HG02759 (cell line): ENCODE measurements around the gene UNCX.
"Not testable (repeated sequence)": the region's sequence is repeated elsewhere in the genome, so short reads cannot be mapped to it uniquely, and the experiment has no call there.

ENCODE experiments used
- ATAC-seq: cut with Tn5 transposase; IDR thresholded peaks from one replicate; pipeline ENCODE4 v1.9.1; 2021; ENCODE audit warnings: mild to moderate bottlenecking, moderate library complexity; ENCODE audit not compliant: unreplicated experiment

The UNCX gene

DNA sequence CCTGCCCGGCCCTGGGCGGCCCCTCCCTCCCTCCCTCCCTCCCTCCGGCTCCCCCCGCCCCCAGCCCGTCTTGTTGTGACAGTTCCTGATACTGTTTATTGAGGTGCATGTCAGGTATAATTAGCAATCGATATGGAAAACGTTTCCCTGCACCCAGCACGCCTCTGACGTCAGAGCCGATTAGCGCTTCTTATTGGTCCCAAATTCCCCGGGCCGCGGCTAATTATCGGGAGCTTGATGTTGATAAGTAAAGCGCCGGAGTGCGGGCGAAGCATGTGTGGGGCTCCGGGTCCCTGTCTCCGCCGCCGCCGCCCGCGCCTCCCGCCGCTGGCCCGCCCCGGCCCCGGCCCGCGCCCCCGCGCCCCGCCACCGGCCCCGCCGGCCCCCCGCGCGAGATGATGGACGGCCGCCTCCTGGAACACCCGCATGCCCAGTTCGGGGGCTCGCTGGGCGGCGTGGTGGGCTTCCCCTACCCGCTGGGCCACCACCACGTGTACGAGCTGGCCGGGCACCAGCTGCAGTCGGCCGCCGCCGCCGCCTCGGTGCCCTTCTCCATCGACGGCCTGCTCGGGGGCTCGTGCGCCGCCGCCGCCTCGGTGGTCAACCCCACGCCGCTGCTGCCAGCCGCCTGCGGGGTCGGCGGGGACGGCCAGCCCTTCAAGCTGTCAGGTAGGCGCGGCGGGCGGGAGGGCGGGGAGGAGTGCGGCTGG, at the start of gene UNCX:
Gene UNCX (plus strand): TSS at position 250 of the 710 bp plus-strand sequence. CDS start 146 bp downstream, at position 396.
- no peak for ATAC-seq

DNA sequence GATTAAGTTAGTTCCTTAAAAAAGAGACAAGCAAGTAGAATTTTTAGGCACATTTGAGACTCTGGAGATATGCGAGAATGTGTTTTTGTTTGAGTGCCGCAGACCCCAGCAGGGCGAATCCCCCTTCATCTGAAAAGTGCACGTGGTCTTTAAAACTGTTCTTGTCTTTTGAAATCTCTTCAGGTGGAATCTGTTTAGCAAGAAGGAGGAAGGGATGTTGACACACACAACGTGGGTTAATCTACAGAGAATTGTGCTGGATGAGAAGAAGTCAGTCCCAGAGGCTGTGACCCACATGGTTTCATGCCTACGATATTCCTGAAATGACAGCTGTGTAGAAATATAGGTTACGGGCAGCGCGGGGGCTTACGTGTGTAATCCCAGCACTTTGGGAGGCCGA, 45.5 kb upstream of the UNCX start:
- ATAC-seq = no peak

DNA sequence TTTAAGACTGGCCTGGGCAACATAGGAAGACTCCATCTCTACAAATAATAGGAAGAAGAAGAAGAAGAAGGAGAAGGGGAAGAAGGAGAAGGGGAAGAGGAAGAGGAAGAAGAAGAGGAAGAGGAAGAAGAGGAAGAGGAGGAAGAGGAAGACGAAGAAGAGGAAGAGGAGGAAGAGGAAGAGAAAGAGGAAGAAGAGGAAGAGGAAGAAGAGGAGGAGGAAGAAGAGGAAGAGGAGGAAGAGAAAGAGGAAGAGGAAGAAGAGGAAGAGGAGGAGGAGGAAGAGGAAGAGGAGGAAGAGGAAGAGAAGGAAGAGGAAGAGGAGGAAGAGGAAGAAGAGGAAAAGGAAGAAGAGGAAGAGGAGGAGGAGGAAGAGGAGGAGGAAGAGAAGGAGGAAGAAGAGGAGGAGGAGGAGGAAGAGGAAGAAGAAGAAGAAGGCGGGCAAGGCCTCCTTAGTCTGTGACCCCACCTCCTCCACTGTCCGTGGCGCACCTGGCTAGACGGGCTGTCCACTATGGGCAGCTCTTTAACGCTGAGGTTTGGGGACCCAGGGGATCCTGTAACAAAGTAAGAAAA, 43.9 kb upstream of the UNCX start:
- no peak for ATAC-seq

- ATAC-seq = no peak
Observed at GRCh38 chr7:1189986-1190772, 42.5 kb upstream of the UNCX start.

DNA sequence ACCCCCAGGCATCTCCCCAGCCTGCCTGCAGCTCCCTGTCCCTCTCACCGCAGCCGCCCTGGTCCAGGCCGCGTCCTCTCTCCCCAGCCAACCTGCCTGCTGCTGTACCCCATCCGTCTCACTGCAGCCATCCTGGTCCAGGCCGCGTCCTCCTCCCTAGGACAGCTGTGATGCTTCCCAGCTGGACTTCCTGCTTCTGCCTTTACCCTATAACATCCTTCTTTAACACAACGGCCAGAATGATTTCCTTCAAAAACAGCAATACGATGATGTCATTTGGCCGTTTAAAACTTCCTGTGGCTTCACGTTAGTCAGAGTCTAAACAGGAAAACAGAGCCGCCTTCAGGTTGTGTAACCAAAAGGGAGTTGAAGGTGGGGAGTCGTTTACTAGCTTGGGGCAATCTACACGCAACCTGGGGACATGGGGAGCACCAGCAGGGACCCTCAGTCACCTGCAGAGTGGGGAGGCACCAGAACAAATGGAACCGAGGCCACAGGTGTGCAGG, 40.4 kb upstream of the UNCX start:
- ATAC-seq = no peak

DNA sequence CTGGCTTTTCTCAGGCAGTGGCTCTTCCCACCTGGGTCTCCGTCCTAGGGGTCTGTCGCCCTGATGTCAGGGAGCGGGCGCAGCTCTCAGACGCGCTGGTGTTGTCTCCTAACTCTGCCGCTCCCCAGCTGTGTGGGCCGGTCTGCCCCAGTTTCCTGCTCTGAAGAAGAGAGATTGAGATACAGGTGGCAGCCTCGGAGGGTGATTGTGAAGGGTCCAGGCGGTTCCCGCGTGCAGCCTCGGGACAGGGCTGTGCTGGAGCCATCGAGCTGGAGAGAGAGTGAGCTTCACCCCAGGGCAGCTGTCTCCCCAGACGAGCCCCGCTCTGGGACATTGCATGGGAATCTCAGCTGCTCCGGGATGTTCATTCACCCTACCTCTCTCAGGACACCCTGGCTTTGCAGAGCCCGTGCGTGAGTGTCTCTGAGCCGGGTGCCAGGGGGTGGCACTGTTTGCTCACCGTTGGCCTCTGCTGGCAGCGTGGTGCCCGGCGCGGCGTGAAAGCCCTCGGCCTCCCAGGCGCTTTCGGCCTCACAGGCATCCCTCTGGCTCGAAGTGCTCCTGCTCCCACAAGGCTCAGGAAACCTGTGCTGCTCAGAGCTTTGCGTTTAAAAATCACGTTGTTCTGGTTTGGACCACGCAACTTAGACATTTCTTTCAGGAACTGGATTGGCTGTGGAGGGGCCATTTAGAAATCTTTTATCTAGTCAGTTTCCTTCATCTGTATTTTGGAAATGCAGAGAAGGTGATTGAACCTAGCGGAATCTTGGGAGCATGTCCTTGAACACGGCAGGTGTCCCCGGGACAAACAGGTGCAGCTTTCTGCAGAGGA, 38.9 kb upstream of the UNCX start:
- no peak for ATAC-seq

GRCh38 chr7:1196441-1196840, 36.2 kb upstream of the UNCX start:
- not testable (repeated sequence) for ATAC-seq

DNA sequence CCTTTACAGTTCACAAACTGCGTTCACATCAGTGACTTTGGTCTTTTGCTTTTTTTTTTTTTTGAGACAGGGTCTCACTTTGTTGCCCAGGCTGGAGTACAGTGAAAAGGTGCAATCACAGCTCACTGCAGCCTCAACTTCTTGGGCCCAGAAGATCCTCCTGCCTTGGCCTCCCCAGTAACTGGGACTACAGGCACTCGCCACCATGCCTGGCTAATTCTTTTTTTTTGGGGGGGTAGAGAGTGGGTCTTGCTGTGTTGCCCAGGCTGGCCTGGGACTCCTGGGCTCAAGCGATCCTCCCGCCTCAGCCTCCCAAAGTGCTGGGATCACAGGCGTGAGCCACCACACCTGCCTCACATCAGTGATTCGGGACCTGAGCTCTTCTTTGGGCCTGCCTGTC, 35.7 kb upstream of the UNCX start:
- ATAC-seq = no peak

DNA sequence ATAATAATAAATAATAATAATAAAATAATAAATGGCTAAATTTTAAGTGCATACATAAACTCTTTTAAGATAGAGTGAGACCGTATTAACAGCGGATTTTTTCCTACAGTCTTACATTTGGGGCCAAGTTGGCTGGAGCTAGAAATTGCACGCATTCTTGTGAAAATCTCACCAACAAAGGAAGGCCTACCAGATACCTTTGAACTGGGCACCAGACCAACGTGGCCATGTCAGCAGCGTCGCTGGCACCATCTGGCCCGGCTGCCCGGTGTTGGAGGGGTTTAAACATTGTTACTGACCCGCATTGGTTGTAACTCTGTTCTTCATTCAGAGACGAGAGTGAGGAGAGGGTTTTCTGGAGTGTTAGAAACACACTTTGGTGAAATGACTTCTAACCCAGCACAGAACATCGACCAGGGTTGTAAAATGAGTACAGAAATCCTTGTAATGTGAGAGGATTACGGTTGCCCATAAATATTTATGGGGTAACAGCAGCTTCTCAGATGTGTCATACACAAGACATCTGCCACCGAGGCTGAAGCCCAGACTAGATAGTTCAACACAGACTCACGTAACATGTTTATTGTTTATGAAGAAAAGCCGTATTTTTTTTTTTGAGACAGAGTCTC, 34.6 kb upstream of the UNCX start:
- ATAC-seq = no peak

GRCh38 chr7:1200045-1200444, 32.6 kb upstream of the UNCX start:
- no peak for ATAC-seq

- ATAC-seq = no peak
Observed at GRCh38 chr7:1201916-1202315, 30.8 kb upstream of the UNCX start.

- not testable (repeated sequence) for ATAC-seq
Observed at GRCh38 chr7:1202914-1203313, 29.8 kb upstream of the UNCX start.

- ATAC-seq = no peak
Observed at GRCh38 chr7:1204460-1205140, 28.1 kb upstream of the UNCX start.

GRCh38 chr7:1205742-1206141, 26.9 kb upstream of the UNCX start:
- not testable (repeated sequence) for ATAC-seq

- no peak for ATAC-seq
Observed at GRCh38 chr7:1209097-1209496, 23.6 kb upstream of the UNCX start.

DNA sequence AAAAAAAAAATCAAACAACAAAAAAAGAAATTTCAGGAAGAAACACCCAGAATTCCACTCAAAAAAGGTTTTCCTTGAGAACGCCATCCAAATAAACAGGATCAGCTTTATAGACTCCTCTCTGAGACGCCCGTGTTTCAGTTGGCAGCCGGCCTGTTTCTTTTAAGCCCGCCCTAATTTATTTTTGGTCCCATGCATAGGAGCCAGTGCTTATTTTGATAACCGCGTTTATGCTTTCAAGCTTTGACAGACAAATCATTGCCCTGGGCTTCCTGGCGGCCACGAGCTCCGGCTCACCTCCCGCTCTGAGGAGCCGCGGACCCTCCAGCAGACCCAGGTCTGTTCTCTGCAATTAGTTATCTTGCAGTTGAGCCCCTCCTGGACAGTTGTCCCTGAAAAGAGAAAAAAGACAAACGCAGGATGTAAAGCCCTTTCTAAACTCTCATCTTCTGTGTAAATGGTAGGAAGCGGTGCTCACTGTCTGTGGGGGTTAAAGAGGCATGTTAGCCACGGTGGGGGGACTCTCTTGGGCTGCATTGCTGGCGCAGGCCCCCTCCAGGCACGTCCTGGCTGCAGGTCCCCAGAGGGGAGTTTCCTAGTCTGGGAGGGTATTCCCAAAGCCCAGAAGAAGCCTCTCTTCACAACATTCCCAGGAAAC, 22.2 kb upstream of the UNCX start:
- no peak for ATAC-seq

- ATAC-seq = no peak
Observed at GRCh38 chr7:1210979-1211608, 21.6 kb upstream of the UNCX start.

- ATAC-seq = no peak
Observed at GRCh38 chr7:1211611-1212010, 21.1 kb upstream of the UNCX start.

- not testable (repeated sequence) for ATAC-seq
Observed at GRCh38 chr7:1212025-1212424, 20.6 kb upstream of the UNCX start.
